ENCODE data around the gene AQP7.
"Not testable (repeated sequence)": the region's sequence is repeated elsewhere in the genome, so short reads cannot be mapped to it uniquely, and the experiment has no call there.

- TF ChIP-seq CTCF (IDR thresholded peaks at IDR 0.05; ENCODE audit: low read length); EZH2 (optimal IDR thresholded peaks at IDR 0.05; ENCODE audit: low read depth, low read length); EZH2phosphoT487 (IDR thresholded peaks at IDR 0.05; ENCODE audit: low read length): not testable (repeated sequence)
Observed at GRCh38 chr9:33385979-33386640, 16.3 kb downstream of the AQP7 start.
